Pulmonary artery endothelial cell (primary cell): ENCODE data around the gene PRX. TPM values are rescaled to one million over a fixed set of nuclear protein-coding genes. Genes with fewer than 3 reads are reported as not detected.

Experiments used
- DNase-seq: peaks from one replicate; pipeline ENCODE4 v3.0.0-alpha.2; 2011; ENCODE audit warnings: low read depth, low spot score
- total RNA-seq: library from RNA; depleted of rRNA; stranded (reverse); fragments of >200 nt; gene quantifications from 2 replicates; pipeline ENCODE4 v1.2.3, GENCODE V29; 2014

The PRX gene
- total RNA-seq, 1 donor from 2014 or later = 1.2 TPM

GRCh38 chr19:40367577-40368434, 45.4 kb downstream of the PRX start:
- DNase-seq = no peak

DNA sequence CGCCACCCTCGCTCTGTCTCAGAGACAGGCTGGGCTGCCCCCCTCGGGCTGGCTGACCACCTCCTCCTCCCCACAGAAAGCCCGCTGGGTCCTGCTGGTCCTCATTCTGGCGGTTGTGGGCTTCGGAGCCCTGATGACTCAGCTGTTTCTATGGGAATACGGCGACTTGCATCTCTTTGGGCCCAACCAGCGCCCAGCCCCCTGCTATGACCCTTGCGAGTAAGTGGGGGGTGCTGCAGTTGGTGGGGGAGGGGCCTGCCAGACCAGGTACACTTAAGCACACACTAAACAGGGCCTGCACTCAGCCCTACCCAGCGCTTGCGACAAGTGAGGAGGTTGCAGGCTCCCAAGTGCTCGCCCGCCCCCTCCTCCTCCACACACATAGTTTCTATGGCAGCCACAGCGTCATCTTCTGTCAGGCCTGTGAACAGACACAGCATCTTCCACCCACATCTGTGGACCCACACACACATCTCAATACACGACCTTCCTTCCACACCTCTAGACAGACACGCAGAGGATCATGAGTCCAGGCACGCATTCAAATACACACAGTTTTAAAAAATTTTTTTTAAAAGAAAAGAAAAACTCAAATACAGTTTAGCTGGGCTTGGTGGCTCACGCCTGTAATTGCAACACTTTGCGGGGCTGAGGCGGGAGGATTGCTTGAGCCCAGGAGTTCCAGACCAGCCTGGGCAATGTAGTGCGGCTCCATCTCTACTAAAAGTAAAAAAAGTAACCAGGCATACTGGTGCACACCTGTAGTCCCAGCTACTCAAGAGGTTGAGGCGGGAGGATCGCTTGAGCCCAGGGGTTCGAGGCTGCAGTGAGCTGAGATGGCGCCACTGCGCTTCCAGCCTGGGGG, 46.2 kb downstream of the PRX start:
- DNase-seq = no peak

- DNase-seq = no peak
Measured at GRCh38 chr19:40365613-40366401, 47.4 kb downstream of the PRX start.

DNA sequence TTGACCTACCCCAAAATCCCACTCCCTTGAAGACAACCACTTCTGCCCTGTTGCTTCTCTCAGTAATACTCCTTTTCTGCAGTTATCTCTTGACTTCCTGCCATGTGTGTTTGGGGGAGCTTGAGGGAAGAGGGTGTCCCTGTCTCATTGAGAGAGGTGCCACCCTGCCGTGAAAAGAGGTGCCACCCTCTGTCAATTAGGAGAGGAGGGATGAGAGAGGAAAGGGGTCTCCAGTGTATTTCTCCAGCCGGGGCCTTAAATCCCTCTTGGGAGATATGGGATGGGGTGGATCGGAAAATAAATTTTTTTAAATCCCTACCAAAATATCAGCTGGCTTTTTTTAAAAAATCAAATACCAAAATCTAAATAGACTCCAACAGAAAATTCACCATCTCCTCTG, 48.2 kb downstream of the PRX start:
- no peak for DNase-seq

GRCh38 chr19:40363069-40363468, 50.1 kb downstream of the PRX start:
- no peak for DNase-seq

DNA sequence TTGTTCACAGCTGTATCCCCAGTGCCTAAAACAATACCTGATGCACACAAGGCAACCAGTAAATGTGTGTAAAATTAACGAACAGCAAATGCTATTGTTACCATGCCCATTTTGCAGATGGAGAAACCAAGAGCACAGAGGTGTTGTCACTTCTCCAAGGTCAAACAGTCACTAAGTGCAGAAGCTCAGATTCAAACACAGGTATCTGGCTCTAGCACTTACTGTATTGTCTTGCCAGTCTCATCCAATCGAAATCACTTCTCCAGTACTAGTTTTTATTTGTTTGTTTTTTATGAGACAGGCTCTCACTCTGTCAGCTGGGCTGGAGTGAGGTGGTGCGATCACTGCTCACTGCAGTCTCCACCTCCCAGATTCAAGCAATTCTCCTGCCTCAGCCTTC, 51.0 kb downstream of the PRX start:
- DNase-seq = no peak

DNA sequence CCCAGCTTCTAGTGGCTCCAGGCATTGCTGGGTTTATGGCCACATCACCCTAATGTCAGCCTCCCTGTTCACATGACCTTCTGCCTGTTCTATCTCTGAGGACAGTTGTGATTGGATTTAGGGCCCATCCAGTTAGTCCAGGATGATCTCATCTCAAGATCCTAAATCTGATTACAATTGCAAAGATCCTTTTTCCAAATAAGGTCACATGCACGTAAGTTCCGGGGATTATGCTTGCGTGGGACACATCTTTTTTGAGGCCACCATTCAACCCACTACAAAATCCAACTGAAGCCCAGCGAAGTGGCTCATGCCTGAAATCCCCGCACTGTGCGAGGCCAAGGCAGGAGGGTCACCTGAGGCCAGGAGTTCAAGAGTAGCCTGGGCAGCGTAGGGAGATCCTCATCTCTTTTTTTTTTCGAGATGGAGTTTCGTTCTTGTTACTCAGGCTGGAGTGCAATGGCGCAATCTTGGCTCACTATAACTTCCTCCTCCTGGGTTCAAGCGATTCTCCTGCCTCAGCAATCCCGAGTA, 52.4 kb downstream of the PRX start:
- DNase-seq = no peak

DNA sequence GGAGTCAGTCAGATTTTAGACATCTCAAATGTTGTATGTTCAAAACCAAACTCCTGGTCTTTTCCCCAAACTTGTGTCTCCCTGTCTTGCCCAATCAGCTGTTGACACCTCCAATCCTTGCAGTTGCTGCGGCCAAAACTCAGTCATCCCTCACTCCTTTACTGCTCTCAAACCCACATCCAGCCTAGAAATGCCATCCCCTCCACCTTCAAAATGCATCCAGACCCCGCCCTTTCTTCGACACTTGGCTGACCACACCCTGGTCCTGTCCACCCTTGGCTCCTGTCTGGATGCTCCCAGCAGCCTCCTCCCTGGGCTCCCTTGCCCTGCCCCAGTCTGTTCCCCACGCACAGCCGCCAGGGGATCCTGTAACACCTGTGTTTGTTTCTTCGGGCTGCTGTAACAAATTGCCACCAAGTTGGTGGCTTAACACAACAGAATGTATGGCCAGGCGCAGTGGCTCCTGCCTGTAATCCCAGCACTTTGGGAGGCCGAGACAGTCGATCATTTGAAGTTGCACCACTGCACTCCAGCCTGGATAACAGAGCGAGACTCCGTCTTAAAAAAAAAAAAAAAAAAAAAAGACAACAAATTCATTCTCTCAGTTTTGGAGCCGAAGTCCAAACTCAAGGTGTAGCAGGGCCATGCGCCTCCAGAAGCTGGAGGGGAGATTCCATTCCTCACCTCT, 53.0 kb downstream of the PRX start:
- no peak for DNase-seq

DNA sequence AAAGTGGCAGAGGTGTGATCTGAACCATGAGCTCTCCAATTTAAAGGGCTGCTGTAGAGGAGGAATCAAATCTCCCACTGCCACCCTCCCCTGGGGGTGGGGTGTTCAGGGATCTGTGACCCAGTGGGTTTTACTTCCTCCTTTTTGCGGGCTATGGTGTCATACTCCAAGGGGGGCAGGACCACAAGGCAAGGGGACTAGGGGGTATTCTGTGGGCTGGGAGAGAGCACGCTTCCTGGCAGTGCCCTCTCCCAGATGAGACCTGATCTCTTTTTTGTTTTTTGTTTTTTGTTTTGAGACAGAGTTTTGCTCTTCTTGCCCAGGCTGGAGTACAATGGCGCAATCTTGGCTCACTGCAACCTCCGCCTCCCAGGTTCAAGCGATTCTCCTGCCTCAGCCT, 54.4 kb downstream of the PRX start:
- DNase-seq = no peak

DNA sequence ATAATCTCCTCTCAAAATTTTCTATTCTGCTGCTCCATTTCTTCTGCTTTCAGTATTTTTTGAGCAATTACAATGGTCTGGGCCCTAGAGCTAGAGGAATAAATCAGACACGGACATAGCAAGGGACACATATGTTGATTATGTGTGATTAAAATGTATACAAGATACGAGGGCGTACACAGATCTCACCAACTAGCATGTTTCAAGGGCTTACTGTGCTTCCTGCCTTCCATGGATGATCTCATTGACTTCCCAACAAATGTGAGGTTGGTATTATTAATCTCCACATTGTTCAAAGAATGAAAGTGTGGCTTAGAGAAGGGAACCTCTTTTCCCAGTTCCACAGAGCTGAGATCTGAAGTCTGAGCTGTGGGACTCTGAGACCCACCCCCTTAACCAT, 55.5 kb downstream of the PRX start:
- no peak for DNase-seq

- DNase-seq = no peak
Measured at GRCh38 chr19:40356681-40357595, 56.2 kb downstream of the PRX start.

- no peak for DNase-seq
Measured at GRCh38 chr19:40355975-40356680, 57.0 kb downstream of the PRX start.

- no peak for DNase-seq
Measured at GRCh38 chr19:40348961-40349507, 64.1 kb downstream of the PRX start.

GRCh38 chr19:40348125-40348913, 64.9 kb downstream of the PRX start, which contains the start of the genes C19orf47 and PLD3:
TSS of gene C19orf47 (minus strand) at chr19:40348397. CDS start at chr19:40341857, 6,540 bp downstream.
TSS of gene PLD3 (plus strand) at chr19:40348695. CDS start at chr19:40366484, 17,789 bp downstream.
- DNase-seq = peak; percentile 96

GRCh38 chr19:40344422-40344821, 68.8 kb downstream of the PRX start:
- DNase-seq = no peak
